Measurements from ENCODE around the gene RAB39A.
A peak's percentile ranks its signal among the peaks of the same experiment; 100 is the strongest.

RAB39A gene

GRCh38 chr11:107963091-107963490 lies 34.8 kb downstream of the RAB39A start:
- no peak for DNase-seq

- DNase-seq, result no peak
These were observed 41.0 kb downstream of the RAB39A start for GRCh38 chr11:107969219-107969618.

GRCh38 chr11:107970049-107970448 lies 41.8 kb downstream of the RAB39A start:
- DNase-seq, result no peak

GRCh38 chr11:107973641-107974040 lies 45.4 kb downstream of the RAB39A start:
- DNase-seq, result no peak

DNA sequence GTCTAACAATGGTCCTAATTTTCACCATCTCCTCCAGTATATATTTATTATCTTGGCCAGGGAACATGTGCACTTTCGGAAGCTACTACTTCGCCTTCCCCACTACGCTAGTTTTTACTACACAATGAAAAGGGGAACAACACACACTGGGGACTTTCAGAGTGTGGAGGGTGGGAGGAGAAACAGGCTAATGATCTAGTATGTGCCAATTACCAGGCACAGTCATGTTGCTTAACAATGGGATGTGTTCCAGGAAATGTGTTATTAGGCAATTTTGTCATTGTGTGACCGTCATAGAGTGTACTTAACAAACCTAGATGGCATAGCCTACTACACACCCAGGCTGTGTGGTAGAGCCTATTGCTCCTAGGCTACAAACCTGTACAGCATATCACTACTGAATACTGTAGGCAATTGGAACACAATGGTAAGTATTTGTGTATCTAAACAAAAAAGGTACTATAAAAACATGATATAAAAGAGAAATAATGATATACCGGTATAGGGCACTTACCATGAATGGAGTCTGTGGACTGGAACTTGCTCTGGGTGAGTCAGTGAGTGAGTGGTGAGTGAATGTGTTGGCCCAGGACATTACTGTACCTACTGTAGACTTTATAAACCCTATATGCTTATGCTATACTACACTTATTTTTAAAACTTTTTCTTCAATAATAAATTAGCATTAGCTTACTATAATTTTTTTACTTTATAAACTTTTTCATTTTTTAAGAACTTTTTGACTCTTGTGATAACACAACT lies 60.3 kb downstream of the RAB39A start:
- no peak for DNase-seq

DNA sequence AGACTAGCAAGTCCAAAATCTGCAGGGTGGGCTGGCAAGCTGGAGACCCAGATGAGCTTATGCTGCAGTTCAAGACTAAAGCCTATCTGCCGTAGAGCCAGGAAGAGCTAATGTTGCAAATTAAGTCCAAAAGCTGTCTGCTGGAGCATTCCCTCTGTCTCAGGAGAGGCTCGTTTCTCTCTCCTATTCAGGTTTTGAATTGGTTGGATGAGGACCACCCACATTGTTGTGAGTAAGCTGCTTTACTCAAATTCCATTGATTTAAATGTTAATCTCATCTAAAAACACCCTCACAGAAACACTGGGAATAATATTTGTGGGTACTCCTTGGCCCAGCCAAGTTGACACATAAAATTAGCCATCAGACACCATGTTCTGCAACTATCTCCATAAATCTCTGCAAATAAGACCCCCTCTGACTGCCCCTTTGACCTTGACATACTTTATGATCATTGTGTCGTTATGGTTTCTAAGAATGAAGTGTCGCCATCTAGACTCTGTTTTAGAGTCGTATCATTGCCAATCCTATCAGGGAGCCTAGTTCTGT lies 63.7 kb downstream of the RAB39A start:
- DNase-seq, result no peak

GRCh38 chr11:107996006-107996776 lies 67.9 kb downstream of the RAB39A start:
- DNase-seq, result no peak

DNA sequence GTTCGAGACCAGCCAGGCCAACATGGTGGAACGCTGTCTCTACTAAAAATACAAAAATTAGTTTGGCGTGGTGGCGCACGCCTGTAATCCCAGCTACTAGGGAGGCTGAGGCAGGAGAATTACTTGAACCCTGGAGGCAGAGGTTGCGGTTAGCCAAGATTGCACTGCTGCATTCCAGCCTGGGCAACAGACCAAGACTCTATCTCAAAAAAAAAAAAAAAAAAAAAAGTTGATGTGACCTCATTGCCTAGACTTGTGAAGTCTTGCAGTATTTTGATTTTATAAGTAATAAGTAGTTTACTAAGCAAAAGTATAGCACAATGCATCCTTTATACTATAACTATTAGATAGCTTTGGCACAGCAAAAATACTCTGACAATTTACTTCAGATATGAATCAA lies 70.5 kb downstream of the RAB39A start:
- no peak for DNase-seq

DNA sequence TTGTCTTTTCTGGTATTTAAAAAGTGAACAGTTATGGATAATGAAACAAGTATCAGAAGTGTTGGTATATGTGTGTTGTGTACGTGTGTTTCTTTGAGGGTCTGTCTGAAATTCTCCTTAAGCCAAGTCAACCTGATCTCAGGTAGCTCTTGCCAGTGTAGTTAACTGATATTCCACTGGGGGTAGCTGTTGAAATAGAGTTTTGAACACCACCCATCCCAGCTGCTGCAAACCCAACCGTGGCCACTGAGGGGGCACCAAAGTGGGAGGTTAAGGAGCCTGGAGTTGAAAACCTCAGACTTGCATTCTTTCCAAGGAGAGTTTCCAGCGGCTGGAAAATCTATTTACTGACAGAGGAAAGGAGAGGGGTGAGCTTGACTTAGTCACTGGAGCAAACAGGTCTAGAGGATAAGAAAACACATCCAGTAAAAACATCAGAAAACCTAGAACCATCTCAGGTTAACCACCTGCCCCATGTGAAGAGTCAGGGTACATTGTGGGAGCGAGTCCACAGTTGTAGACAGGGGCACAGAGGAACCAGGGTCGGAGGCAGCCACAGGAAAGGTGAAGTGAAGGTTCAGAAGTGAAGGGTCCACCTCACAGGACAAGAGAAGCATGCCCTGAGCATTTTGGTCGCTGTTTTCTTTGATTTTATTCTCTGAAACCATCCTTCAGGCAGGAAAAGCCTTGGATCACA lies 71.7 kb downstream of the RAB39A start:
- peak; percentile 25 for DNase-seq

- DNase-seq, result no peak
These were observed 74.2 kb downstream of the RAB39A start for GRCh38 chr11:108002476-108002875.

GRCh38 chr11:108003623-108004022 lies 75.4 kb downstream of the RAB39A start:
- DNase-seq, result no peak

DNA sequence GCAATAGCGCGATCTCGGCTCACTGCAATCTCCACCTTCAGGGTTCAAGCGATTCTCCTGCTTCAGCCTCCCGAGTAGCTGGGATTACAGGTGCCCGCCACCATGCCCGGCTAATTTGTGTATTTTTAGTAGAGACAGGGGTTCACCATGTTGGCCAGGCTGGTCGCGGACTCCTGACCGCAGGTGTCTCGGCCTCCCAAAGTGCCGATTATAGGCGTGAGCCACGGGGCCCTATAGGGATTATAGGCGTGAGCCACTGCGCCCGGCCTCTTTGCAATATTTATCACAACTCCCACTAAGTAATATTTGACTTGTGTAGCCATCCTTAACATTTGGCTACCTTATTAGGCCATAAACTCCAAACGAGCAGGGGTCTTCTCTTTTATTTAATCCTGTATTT lies 79.6 kb downstream of the RAB39A start:
- DNase-seq, result no peak

DNA sequence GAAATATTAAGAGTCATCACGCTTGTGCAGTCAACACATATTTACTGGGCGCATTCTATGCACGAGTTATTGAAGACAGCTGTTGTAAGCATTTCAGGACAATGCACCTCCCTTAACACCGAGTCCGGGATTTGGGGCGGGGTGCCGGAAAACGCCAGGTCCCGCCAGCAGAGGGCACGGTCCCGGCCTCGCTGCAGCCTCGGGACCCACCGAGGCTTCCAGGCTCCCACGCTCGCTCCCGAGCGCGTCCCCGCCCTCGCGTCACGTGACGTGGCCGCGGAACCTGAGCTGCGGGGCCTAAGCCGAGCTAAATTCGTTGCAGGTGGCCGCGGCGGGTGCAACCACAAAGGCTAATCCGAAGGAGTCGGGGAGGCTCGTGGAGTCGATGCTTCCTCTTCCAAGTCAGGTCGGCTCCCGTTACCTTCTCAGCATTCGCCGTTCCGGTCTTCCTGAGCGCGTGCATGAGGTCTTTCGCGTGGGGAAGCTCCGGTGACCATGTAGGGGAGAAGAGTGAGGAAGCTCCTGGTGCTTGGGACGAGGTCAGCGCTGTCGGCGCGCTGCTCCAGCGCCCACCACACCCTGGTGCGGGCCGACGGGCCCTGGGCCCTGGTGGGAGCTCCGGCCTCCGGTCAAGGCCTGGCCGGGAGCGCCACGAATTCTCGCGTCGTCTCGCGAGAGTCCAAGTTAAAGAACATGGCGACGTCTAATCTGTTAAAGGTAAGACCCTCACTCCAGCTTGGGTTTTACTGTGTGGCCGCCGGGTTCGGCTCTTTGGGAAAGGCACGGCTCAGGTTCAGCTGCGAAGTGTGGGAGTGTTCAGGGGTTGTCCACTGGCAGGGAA lies 80.6 kb downstream of the RAB39A start, which contains the start of gene CUL5:
Gene CUL5, plus strand, starts transcription at position 243 of the 841 bp plus-strand sequence. Its CDS starts 451 bp downstream, at position 694.
- peak; percentile 92 for DNase-seq

DNA sequence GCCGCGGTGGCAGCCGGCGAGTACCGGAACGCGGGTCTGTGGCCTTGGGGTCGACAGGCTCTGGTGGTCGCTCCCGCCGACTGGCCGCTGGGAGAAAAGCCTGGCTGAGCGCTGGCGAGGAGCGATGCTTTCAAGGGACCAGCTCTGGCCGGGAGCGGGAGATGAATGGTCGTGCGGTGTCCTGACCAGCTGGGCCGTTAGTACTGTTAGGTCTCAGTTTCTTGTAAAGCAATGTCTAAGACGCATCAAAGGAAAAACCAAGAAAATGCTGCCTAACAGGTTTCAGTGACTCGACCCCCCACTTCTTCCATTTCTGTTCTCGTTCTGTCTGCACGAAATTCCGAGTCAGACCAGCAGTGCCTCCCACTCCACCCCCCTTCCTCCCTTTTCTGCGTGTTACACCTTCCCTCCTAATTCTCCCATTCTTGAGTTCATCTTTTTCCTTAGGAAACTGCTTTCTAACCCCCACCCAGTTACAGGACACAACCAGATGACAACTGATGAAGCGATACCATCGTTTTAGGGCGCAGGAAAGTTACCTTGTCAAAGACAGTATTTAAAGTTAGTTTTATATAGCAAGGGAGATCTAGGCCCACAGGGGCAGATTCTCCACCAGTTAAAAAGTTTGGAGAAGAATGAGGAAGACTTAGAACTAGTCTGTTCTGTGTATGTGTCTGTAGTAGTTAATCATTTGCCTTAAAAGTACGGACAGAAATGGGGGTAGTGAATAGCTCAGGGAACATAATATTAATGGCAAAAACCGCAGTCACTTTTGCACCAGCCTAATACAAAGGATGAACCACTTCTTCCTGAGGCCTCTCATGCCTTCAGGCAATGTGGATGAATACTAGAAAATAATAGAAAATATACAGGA lies 81.5 kb downstream of the RAB39A start:
- DNase-seq, result no peak

DNA sequence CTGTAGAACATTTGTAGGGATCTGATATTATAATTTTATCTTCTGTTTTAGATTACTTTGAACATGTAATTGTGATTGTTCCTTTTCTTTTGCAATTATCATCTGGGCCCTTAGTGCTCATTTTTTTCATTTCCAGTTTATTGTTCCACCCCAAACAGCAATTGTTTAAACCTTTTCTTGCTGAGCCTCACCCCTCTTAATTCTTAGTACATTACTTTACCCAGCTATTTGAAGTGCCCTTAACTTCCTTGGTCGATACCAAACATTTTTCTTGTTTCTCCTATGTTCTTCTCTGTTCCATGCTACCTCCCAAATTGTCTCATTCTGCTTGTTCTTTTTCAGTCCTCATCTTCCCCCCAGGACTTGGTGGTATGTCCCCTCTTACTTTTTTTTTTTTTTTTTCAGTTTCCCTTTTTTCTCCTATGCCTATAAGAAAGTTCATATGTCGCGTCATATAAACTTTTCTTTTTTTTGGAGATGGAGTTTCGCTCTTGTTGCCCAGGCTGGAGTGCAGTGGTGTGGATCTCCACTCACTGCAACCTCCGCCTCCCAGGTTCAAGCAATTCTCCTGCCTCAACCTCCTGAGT lies 84.0 kb downstream of the RAB39A start:
- no peak for DNase-seq

Data from activated CD8-positive, alpha-beta memory T cell treated with anti-CD3 and anti-CD28 coated beads, Interleukin-2, amount 50 U/mL, for 4 hours (primary cell).